HG03469 (cell line): ENCODE data around the gene THRB.

ENCODE experiments used
- ATAC-seq: cut with Tn5 transposase; IDR thresholded peaks from one replicate; pipeline ENCODE4 v1.9.1; 2021; ENCODE audit warnings: mild to moderate bottlenecking, moderate library complexity, moderate number of reproducible peaks; ENCODE audit not compliant: unreplicated experiment

THRB gene

DNA sequence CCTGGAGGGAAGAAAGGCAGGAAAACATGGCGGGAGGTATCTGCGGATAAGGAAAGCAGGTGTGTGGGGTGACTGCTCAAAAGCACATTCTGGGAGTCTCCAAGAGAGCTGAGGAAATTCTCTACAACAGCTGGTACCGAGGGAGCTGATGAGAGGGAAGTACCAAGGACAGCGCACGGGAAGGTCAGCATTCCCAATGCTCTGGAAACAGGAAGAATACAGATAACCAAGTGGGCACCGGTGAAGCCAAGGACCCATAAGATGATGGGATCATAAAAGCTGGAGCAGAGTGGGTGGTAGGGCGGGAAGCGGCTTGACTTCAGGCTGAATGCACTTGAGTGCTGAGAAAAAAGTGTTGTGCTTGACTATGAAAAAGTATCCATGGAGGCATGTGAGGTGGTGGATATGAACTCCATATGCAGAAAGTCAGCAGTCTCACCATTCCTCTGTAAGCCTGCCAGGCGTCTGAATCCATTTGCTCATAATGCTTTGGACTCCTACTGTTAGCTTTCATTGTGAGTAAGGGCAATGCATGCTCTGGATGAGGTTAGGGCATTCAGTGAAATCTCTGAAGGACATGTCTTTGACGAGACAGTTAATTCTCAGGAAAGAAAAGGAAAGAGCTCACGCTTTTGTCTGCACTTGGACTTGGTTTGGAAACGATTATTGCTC, 334.1 kb downstream of the THRB start:
- ATAC-seq, result no peak

DNA sequence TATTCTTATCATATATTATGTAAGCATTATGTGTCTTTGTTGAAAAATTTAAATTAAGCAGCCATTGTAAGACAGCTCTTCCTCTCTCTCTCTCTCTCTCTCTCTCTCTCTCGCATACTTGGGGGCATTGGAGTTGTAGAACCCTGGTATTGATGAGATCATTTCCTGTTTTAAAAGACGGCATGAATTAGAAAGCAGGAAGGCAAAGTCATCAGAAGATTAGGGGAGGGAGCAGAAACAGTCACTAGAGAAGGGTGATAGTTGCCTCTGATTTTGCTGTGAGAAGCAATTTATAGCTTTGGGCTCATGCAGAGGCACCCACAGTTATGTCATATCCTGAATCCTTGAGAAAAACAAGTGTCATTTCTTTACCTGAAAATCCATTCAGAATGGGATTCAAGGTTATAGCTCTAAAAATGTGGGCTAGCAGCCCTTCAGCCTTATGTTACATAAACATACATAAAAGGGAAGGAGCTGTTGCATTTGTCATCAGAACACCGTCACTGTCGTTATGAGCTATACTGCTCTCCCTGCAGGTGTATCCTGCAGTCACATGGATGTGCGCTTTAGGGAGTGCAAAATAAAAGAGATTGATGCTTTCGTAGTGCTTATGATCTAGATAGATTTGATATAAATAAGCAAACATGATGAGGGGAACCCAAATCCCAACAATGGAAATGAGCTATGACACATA, 335.7 kb downstream of the THRB start:
- ATAC-seq, result no peak

DNA sequence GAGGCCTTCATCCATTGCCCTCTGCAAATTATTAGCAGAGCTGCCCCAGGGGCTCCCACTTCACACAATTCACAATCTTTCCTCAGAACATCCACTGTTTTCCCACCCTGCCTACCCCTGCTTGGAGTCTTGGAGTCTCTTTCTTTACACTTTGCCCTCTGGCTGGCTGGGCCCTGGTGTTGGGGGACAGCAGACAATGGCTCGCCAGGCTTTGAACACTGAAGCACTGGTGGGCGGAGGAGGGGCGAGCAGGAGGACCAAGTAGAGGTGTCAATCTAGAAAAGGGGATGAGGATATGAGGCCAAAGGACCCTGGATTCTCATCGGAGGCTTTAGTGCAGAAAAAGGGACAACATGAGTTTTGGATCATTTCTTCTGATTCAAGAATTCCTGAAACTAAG, 337.5 kb downstream of the THRB start:
- ATAC-seq, result no peak

DNA sequence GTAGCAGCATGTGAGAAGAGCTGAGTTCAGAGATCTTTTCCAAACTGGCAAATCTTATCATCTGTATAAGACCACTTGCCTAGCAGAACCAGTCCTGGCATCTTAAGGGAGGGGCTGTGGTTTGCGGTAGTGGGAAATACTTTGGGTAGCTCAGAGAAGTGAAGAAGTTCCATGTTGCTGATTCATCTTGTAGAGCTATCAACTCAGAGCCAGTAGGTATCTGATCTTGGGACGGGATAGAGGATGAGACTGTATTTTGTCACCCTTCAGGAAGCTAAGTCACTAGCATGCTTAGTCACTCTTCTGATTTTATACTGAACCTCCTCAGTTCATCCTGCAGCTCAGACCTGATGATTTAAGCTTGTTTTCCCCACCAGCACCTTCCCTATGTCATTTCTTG, 338.2 kb downstream of the THRB start:
- no peak for ATAC-seq

DNA sequence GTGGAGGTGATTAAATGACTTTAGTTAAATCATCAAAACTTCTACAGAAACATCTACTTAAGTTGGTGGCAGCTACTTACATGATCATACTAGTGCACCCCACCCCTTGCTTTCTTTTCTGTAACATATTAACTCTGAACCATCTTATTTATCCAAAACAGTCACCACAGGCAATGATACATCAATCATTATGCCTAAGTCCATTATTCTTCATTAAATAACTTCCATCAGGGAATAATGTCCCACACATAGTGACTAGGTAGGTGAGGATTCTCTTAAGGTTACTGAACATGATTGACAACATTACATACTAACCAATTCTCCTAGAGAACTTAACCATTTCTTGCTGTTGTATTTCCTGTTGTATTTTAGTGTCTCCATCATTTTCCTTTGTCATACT, 339.4 kb downstream of the THRB start:
- no peak for ATAC-seq

DNA sequence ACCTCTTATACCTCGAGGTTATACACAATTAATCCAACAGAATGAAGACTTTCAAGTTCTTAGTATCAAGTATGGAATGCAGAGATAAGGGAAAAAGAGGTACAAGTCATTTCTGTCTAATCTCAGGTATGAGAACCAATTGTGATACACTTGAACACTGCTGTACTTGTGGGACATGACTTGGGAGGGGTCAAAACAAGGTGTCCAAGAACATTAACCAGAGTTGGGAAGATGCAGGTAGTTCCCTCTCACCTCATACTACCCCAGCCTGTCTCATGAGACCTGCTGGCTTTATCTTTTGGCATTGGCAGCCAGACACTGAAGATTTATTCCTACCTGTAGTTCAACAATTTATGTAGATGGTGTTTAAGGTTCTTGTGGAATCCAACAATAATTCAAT, 339.9 kb downstream of the THRB start:
- no peak for ATAC-seq

DNA sequence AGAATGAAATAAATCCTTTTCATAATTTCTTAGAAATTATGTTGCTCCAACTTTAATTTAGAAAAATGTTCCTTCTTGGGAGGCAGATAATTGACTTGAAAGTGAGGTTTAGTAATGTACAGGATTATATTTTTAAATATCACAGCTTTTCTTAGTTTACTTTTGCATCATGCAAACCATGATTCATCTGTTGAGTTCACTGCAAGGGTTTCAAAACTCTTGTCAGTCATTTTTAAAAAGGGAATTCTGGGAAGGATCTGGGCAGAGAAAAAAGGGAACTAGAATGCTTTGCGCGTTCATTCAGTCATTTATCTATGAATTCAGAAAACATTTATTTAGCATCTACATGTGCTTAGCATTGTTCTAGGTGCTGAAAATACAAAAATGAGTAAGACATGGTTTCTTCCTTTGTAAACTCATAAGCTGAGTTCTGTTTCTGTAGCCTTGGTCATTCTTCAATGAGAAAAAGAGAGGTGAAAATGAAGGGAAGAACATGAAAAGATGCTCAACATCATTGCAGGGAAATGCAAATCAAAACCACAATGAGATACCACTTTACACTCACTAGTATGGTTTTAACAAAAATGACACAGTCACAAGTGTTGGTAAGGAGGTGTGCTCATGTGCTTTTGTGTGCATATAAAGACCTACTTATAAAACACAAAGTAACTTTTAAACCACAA, 340.5 kb downstream of the THRB start:
- peak; percentile 76 for ATAC-seq

DNA sequence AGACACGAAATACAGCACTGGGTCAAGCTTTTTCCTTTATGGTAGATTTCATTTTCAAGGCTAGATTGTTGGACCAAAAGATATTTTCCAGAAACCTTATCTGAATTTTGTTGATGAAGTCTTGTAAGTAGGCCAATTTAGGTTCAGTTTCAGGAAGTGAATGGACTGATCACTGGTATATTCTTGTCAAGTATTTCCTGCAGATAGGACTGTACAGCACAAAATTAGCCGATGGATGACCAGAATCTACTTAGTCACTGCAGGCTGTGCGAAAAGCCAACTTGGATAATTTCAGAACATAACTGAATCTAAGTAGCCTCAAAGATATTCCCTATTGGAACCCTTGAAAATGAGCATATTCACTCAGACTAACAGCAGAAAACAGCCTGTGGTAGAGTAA, 343.1 kb downstream of the THRB start:
- ATAC-seq, result no peak

DNA sequence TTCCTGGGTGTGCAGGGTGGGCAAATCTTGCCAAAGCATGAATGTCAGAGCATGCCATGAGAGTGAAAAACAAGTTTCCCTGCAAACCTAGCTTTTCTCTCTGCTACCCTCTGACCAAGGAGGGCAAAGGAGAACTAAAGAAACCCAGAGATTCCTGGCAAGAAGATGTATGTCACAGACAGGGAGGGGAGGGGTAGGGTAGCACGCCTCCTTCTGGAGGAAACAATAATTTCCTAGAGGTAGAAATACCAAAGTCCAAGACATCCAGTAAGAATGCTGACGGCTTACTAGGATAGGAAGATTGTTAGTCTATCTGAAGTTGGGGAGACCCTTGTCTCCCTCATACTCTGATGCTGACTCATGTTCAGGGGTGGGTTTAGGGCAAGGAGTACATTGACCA, 345.6 kb downstream of the THRB start:
- no peak for ATAC-seq

DNA sequence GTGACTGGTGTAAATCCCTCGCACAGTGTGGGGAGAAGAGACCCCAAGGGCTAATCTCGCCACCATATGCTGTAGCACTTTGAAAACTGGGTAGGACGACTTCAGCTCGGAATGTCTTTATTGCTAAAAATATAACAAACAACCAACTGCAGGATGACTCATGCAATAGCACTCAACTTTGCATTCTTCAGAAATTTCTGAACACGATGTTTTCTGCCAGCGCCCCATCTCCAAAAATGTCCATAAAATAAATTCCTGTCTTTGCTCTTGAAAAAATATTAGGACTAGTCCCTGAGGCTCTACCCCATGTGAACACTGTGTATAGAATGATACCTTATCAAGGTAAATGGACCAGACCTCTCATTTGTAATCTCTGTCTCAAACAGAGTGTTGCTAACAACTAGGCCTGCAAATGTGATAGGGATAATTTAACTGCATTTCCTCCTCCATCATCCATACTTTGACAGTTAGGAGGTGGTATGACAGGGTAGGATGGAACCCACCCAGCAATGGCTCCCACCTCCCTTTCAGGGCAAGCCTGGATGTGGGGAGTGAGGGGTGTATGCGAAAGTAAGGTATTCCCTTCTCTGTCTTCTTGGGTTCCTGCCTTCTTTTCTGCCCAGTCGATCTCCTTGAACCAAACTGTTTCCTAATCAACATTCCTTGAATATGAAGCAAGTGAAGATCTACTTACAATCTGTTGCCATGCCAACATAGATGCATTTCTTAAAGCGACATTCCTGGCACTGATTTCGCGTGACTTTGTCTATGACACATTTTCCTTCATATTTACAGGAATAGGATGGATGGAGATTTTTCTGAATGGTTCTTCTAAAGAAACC, 348.4 kb downstream of the THRB start:
- no peak for ATAC-seq

DNA sequence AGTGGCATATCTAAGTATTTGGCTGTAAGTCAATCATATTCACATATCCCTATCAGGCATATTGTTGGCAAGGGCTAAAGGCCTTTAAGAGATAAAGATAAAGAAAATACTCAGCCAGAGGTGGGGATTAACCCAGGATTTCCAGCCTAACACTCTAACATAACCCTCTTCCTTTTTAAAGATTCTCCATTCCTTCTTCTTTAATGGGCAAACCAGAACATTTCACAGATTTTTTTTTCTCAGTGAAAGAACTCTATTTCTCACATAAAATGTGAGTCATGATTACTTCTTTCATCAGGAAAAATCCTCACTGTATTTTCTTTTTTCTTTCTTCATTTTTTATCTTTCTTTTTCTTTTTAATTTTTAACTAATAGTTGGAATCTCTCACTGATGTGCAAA, 349.2 kb downstream of the THRB start:
- ATAC-seq, result no peak

DNA sequence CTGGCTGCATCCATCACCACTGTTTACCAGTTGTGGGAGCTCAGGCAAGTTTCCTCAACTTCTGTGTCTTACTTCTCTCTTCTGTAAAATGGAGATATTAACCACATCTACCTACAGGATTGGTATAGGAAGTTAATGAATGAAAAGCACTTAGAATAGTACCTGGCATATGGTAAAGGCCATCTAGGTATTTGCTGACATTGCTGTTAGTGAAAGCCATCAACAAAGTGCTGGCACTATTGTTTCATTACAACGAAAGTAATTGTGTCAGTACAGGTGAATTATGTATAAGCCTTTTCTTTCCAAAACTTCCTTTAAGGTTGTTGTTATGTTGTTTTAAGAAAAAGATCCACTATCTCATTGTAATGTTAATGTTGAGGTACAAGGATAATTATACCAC, 352.5 kb downstream of the THRB start:
- ATAC-seq, result no peak

DNA sequence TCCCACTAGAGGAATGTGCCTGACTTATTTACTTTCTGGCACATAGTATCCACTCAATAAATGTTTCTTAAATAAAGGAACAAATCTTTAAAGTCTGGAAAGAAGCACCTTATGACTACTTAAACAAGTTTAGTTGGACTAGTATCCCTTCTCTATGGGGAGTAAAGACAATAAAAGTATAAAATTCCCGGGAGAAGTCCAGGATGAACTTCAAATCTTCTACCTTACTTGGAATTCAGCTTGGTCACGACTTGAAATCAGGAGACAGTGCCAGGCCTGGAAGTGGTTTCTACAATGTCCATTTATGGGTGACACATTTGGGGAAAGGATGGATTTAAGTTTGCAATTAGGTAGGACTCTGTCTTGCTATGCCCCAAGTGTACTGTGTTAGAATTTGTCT, 353.1 kb downstream of the THRB start:
- no peak for ATAC-seq

DNA sequence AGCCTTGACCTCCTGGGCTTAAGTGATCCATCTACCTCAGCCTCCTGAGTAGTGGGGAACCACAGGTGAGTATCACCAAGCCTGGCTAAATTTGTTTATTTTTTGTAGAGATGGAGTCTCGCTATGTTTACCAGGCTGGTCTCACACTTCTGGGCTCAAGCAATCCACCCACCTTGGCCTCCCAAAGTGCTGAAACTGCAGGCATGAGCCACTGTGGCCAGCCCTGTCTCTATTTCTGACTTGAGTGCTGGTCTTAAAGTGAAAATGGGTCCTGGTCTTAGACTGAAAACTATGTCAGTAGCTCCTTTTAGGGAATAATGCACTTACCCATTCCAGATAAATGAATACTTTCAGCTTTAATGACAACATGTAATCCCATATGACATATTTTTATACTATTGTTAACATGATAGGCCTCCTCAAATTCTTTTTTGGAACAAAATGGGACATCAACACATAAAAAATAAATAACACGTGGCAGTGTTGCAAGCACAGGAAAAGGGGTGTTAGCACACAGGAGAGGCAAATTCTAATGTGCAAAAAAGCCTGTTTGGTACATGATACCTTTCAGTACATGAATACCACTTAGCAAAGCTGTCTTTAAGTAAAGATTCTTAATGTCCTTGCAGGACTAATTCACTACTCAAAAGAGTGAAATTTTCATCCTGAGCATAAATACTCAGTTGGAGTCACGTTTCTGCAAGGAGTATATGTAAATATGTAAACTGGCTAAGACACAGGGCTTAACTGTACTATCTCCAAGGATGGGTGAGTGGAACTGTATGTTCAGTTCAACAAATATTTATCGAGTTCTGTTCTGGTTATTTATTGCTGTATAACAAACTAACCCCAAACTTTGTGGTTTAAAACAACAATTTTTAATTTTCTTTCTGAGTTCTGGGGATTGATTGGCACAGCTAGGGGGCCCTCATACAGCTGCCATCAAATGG, 354.9 kb downstream of the THRB start:
- no peak for ATAC-seq

DNA sequence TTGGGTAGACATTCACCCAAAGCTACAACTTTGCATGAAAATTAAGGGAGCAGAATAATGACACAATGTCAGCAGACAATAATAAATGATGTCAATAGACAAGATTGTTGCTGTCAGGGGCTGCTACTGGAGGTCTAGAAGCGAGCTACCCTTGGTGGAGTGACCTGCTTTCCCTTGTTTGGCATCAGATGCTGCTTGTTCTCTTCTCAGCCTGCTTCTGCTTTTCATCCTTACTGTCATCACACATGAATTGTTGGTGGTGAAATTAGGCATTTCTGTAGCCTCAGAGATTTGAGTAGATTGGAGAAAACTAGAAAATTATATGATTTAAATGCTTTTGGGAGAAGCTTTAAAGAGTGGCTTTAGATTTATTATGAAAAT, 355.8 kb downstream of the THRB start:
- no peak for ATAC-seq

DNA sequence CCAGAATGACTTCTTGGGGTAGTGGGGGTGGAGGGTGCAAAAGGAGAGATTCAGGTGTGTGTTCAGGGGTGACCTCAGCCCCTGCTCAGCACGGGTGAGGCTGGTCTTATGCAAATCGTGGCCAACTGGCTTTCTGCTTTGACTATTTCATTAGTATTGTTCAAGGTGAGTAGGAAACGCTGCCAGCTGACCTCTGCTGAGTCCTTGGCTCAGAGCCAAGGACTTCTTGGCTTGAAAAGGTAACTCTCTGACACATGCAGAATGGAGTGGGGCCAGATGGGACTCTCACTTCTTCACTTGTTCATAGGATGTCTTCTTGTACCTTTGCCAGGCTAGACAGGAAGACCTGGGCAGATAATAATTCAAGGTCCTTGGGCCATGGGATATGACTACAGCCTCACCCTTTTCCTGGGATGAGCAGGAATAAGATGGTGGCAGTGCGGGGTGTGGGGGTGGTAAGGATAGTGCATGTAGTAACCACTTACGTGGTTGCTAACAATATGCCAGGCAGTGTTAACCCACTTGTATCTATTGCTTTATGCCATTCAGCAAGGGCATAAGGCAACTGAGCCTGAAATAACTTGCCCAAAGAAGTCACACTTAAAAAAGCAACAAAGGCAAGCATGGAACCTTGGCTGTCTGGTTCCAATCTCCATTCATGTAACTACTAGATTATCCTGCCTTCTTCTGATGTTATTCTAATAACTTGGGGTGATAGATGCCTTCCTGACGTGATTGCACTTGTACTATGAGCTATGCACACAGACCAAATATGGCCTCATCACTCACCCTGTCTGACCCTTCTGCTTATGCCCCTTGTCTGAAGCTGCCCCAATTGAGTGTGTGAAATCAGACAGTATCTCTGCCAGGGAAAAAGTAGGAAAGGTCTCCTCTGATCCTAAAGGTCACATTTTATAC, 356.4 kb downstream of the THRB start:
- no peak for ATAC-seq

DNA sequence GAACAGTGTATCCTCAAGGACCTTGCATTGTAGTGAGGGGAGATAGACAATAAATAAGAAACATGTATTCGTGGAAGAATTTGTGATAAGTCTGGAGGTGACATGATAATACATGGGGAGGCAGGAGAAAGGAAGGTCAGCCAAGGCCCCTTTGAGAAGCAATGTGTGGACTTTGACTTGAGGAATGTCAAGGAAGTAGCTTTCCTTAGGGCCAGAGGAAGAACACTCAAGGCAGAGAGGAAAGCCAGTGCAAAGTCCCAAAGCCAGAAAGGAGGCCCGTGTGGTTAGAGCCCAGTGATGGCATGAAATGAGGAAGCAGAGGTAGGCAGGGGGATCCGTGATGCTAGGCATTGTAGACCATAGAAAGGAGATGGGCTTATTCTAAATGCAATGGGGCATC, 357.3 kb downstream of the THRB start:
- ATAC-seq, result no peak

DNA sequence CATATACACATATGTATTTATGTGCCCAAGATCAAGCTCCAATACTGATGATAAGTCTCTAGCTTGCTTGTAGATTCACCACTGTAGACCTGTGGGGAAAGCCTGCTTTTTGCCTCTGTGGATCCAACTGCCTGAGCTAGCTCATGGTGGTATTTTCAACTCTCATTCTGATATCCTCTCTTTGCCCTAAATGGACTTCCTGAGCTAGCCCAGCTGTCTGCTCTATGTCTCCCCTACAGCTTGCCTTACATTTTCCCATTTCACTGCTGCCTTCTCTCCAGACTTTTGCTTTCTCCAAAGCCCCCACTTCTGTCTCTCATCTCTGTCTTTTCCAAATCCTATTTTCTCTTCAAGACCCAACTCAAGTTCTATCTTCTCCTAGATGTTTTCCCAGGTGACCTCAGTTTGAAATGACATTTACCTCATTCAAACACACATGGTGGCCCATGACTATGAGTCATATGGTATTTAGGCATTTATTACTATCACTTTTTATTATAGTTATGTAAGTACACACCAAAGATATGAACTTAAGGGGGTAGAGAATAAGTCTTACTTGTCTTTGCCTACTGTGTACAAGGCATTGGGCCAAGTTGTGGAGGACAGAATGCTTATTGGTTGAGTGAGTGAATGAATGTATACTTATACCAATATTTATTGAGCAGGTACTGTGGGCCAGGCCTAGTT, 357.9 kb downstream of the THRB start:
- ATAC-seq, result no peak

DNA sequence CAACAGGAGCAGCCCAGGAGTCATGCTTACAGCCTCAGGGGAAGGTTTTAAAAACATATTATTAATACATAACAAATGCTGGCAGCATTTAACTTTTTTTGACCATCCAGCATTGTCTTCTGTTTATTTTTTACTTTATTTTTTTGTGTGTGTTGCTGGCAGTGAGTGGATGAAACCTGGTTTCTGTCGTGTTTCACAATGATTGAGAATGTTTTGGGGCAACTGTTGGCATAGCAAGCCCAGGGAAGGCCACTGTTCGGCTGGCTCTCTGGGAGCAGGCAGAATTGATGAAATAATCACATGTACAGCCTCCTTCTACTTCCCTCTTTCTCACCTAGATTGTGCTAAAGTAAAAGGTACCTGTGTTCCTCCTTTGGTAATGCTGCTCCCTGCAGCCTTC, 359.4 kb downstream of the THRB start:
- ATAC-seq, result no peak
